Smooth muscle cell (in vitro differentiated cells): ENCODE results near the gene WNT9A. TPM values are rescaled to one million over a fixed set of nuclear protein-coding genes. Genes with fewer than 3 reads are reported as not detected.

Experiments
- DNase-seq: peaks from one replicate; lab custom pipeline; 2025; ENCODE audit not compliant: unreplicated experiment; lab: John Stamatoyannopoulos, UW
- H2AFZ ChIP-seq: fragments of 200-600 bp; sonication (generic); 2 replicates; pipeline ENCODE4 v1.6.0; 2016; ENCODE audit warnings: antibody characterized with exemption, low read depth, mild to moderate bottlenecking
- H3F3A ChIP-seq: fragments of 200-600 bp; sonication (generic); 2 replicates; pipeline ENCODE4 v1.6.0; 2017; ENCODE audit warnings: antibody characterized with exemption, low read depth
- H3K27ac ChIP-seq: fragments of 200-600 bp; sonication (generic); 2 replicates; pipeline ENCODE4 v1.5.1; 2016; ENCODE audit warnings: low read depth, mild to moderate bottlenecking
- H3K27me3 ChIP-seq: fragments of 200-600 bp; sonication (generic); 2 replicates; pipeline ENCODE4 v1.6.1; 2016; ENCODE audit warnings: low read depth, mild to moderate bottlenecking
- H3K36me3 ChIP-seq: fragments of 200-600 bp; sonication (generic); 2 replicates; pipeline ENCODE4 v1.5.1; 2016; ENCODE audit warnings: low read depth
- H3K4me1 ChIP-seq: fragments of 200-600 bp; sonication (generic); 2 replicates; pipeline ENCODE4 v1.5.1; 2016; ENCODE audit warnings: low read depth
- H3K4me2 ChIP-seq: fragments of 200-600 bp; sonication (generic); 2 replicates; pipeline ENCODE4 v1.6.0; 2016; ENCODE audit warnings: mild to moderate bottlenecking
- H3K4me3 ChIP-seq: fragments of 200-600 bp; sonication (generic); 2 replicates; pipeline ENCODE4 v1.5.1; 2016; ENCODE audit warnings: mild to moderate bottlenecking
- H3K79me2 ChIP-seq: fragments of 200-600 bp; sonication (generic); 2 replicates; pipeline ENCODE4 v1.6.0; 2016; ENCODE audit warnings: low read depth, mild to moderate bottlenecking
- H3K9ac ChIP-seq: fragments of 200-600 bp; sonication (generic); 2 replicates; pipeline ENCODE4 v1.6.0; 2016; ENCODE audit warnings: low read depth
- H3K9me3 ChIP-seq: fragments of 200-600 bp; sonication (generic); replicated peaks from 2 replicates; pipeline ENCODE4 v1.5.1; 2016; ENCODE audit warnings: low read depth
- H4K20me1 ChIP-seq: fragments of 200-600 bp; sonication (generic); 2 replicates; pipeline ENCODE4 v1.6.0; 2016; ENCODE audit warnings: low read depth
- CTCF ChIP-seq: fragments of 200-600 bp; sonication (generic); IDR thresholded peaks from 2 replicates; pipeline ENCODE4 v1.5.1; 2017; ENCODE audit warnings: borderline replicate concordance, mild to moderate bottlenecking, antibody characterized with exemption; ENCODE audit not compliant: insufficient read depth, poor library complexity, severe bottlenecking
- WGBS: methylation state at CpG from one replicate; pipeline ENCODE4 v1.1.7; 2016; ENCODE audit warnings: low lambda C conversion rate; 5-methylcytosine and 5-hydroxymethylcytosine counted together
- polyA plus RNA-seq: library from polyadenylated mRNA; unstranded; fragments of >200 nt; fragmentation: Nextera tagmentation; extraction: Ambion mirVana; gene quantifications from 2 replicates; pipeline ENCODE4 v1.2.1, GENCODE V29; 2016
- total RNA-seq: library from RNA; depleted of rRNA; stranded (reverse); fragments of >200 nt; gene quantifications from 2 replicates; pipeline ENCODE4 v1.2.3, GENCODE V29; 2014

WNT9A gene
- total and polyA plus RNA-seq, 2 experiments from 2014 or later: 0.03 to 2.6 TPM

GRCh38 chr1:227953022-227953412 is 5.3 kb upstream of the WNT9A start:
- Histone ChIP-seq H3K4me1 (peaks cover 4% of the 10 kb centered on the region), H3K79me2 (no peaks in the 10 kb centered on the region), H3K27me3 (peaks cover 11% of the 10 kb centered on the region), H2AFZ (no peak overlapping the region), H3K4me3 (no peak overlapping the region), H4K20me1 (no peaks in the 10 kb centered on the region), H3K9ac (no peak overlapping the region), H3K27ac (no peak overlapping the region), H3K9me3 (no peaks in the 10 kb centered on the region), H3F3A (no peaks in the 10 kb centered on the region), H3K36me3 (no peaks in the 10 kb centered on the region), H3K4me2 (no peak overlapping the region)
- TF ChIP-seq CTCF: no peak
- no peak for DNase-seq
- 92% methylated on average over 3 of the region's 3 CpGs for WGBS

- no peaks in the 10 kb centered on the region for H4K20me1 ChIP-seq
- 92% methylated on average over 18 of the region's 18 CpGs for WGBS
- no peak overlapping the region for H3K4me3 ChIP-seq
- H3F3A ChIP-seq: no peaks in the 10 kb centered on the region
- H3K36me3 ChIP-seq: no peaks in the 10 kb centered on the region
- no peak overlapping the region for H2AFZ ChIP-seq
- no peak overlapping the region for H3K4me2 ChIP-seq
- H3K4me1 ChIP-seq: peaks cover 4% of the 10 kb centered on the region
- no peaks in the 10 kb centered on the region for H3K9me3 ChIP-seq
- peaks cover 11% of the 10 kb centered on the region for H3K27me3 ChIP-seq
- no peak for DNase-seq
- H3K79me2 ChIP-seq: no peaks in the 10 kb centered on the region
- no peak overlapping the region for H3K9ac ChIP-seq
- no peak for TF ChIP-seq CTCF
- no peak overlapping the region for H3K27ac ChIP-seq
Observed at GRCh38 chr1:227952374-227953021, 4.8 kb upstream of the WNT9A start.

GRCh38 chr1:227951624-227952373 is 4.1 kb upstream of the WNT9A start:
- Histone ChIP-seq H3K4me2 (no peak overlapping the region), H3K27me3 (peaks cover 11% of the 10 kb centered on the region), H3K27ac (no peak overlapping the region), H3K79me2 (no peaks in the 10 kb centered on the region), H4K20me1 (no peaks in the 10 kb centered on the region), H3K4me3 (no peak overlapping the region), H3K36me3 (no peaks in the 10 kb centered on the region), H3F3A (no peaks in the 10 kb centered on the region), H3K9ac (no peak overlapping the region), H3K4me1 (peaks cover 4% of the 10 kb centered on the region), H2AFZ (no peak overlapping the region), H3K9me3 (no peaks in the 10 kb centered on the region)
- 93% methylated on average over 9 of the region's 9 CpGs for WGBS
- no peak for DNase-seq
- TF ChIP-seq CTCF: no peak
